Superior temporal gyrus (tissue), 1 donor: ENCODE measurements around the gene GUCD1.
A peak's percentile ranks its signal among the peaks of the same experiment; 100 is the strongest.
"Not testable (repeated sequence)": the region's sequence is repeated elsewhere in the genome, so short reads cannot be mapped to it uniquely, and the experiment has no call there.

Experiments
- DNase-seq: peaks from one replicate; pipeline ENCODE4 v3.0.0-alpha.2; 2016; ENCODE audit errors: extremely low spot score

GUCD1 gene

DNA sequence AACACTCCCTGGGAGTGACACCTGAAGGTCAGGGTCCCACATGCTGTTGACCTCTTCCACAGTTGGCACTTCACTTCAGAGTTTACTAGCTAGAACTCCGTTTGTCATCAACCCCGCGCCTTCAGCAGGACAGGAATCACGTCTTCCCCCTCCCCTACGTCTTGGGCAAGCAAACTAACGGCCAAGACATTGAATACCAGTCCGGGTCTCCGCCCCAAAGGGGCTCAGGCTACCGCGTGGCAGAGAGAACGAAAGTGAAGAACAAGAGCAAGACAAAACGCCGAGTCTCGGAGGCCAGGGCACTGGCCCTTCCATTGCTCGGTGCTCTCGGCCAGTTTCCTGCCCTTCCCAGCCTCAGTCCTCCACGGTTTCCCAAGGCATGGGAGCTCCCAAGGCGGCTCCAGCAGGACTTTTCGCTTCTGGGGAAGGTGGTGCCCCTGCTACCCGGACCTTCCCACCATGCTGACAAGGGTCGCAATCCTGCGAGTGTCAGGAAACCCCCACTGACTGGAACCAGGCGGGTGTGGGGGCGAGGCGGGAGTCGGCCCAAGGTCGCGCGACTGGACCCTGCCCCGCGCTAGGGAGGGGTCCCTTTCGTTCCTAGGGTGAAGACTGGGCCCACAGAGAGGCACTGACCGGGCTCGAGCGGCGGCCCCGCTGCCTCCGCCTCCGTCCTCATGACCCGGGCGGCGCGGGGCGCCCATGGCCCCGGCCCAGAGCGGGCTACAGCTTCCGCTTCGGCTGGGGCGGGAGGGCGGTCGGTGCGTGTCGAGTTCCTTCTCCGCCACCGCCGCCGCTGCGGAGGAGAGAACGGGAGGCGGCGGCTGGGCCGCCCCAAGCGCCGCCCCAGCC, at the start of gene GUCD1:
GUCD1 (minus strand) TSS at position 826 of the 852 bp plus-strand sequence; CDS start at position 679, 147 bp downstream.
- no peak for DNase-seq

- DNase-seq, result not testable (repeated sequence)
Observed at GRCh38 chr22:24603770-24604629, 49.1 kb upstream of the GUCD1 start.

DNA sequence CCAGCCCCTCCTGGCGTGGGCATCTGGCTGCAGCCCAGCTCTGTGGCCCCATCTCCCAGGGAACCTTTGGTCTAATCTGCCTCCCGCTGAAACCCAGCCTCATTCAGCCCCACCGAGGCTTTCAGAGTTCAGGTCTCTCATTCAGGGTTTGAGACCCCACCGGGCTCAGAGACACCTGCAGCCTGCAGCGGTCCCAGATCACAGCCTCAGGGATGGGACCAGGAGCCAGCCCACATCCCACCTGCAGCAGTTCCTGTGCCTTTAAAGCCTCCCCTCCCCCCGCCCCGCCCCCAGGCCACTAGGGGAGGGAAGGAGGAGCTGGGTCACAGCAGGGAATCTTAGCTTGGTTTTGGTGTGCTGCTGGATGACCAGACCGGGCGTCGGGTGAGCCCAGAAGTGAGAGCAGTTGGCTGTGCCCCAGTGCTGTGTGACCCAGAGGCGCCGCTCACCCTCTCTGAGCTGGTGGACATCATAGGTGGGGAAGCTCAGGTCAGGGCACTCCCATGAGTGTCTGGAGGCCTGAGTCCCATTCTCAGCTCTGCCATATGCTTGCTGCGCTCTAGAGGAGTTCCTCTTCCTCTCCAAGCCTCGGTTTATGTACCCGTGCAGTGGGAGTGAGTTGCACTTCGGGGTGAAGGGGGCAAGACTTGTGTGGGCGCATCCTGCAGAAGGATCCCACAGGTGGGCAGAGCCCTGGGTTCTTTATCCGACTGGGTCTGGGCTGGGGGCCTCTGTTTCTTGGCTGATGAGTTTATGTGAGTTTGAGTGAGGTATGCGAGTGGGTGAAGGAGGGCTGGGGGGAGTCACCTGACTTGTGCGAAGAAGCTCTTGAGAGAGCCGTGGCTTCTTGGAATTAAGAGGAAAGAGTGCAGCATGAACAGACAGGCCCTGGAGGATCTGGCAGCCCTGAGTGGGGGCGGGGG, 48.2 kb upstream of the GUCD1 start, which contains the start of gene GGT1:
GGT1 (plus strand) TSS at position 347 of the 923 bp plus-strand sequence. CDS start 7,889 bp downstream, outside the sequence.
- not testable (repeated sequence) for DNase-seq

DNA sequence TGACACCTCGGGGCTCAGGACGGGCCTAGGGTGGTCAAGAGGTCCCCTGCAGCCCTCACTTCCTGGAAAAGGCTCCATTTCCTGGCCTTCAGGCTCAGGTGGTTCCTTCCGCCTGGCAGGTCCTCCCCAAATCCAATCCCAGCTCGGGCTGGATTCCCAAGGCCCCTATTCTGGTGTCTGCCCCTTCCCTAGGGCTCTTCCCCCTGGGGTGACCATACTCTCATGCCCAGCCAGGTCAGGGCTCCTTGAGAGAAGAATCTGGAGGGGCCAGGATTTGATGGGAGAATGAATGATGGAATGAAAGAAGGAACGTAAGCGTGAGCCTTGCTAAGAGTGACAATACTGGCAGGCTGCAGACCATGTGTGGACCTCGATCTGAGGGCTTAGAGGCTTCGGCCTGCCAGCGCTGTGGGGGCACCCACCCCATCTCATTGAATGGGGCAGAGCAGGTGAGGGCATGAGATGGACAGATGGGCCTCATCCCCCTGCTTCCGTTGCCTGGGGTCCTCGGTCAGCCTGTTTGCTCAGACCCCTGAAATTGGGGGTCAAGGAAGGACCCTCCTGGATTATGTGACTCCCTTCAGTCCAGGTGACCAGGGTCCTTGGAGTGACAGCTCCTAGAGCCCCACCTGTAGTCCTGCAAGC, 47.3 kb upstream of the GUCD1 start:
- DNase-seq, result not testable (repeated sequence)

DNA sequence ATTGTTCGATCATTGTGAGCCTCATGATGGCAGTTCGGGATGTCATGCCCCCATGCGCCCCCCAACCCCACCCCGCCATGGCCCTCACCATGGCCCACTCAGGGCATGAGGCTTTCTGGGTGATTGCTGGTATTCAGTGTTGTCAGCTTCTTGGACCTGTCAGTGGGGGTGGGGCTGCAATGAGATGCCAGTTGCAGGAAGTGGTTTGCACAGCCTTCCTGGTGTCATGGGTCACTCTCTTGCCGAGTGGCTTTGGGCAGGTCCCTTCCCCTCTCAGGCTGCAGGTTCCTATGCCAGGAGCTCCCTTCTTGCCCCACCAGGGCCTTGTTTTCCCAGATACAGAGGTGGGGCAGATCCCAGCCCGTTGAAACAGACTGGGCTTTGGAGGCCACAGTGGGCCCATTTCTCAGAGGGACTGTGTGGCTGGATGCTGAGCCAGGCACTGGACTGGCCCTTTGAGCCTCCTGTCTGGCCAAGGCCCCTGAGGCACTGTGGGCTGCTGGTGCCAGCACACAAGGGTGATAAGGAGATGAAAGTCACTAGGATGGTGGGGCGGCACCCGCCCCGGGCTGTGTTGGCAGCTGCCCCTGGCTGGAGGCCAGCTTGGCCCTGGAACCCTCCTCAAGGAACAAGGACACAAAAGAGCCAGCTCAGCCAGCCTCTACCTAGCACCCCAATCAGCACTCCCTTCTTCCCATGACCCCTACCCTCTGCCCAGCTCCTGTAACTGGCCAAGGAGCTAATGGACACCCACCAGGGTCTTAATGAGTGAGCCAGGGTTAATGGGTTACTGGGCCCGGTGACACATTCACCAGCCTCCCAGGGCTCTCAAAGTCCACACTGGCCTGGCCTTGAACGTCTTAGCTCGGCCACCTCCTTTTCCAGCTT, 46.5 kb upstream of the GUCD1 start:
- DNase-seq, result no peak

GRCh38 chr22:24599958-24600715, 45.2 kb upstream of the GUCD1 start:
- not testable (repeated sequence) for DNase-seq

GRCh38 chr22:24599514-24599913, 44.6 kb upstream of the GUCD1 start:
- DNase-seq, result no peak

GRCh38 chr22:24597076-24597475, 42.1 kb upstream of the GUCD1 start:
- DNase-seq, result not testable (repeated sequence)

DNA sequence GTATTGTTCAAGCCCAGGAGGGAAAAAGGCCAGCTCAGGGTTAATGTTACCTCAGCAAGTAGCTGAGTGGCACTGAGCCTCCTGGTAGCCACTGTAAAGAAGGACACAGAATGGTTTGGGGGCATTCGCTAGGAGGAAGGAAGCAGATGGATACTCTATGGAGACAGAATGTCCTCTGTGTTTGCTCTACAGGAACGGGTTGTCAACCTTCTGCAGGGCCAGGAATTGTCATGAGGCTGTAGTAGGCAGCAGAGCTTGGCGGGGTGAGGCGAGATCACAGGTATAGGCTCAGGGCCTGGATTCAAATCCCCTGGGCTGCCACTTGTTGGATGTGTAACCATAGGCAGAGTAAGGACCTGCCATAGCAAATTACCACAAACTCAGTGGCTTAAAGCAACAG, 40.9 kb upstream of the GUCD1 start:
- DNase-seq, result no peak

GRCh38 chr22:24595228-24595627, 40.3 kb upstream of the GUCD1 start:
- no peak for DNase-seq

DNA sequence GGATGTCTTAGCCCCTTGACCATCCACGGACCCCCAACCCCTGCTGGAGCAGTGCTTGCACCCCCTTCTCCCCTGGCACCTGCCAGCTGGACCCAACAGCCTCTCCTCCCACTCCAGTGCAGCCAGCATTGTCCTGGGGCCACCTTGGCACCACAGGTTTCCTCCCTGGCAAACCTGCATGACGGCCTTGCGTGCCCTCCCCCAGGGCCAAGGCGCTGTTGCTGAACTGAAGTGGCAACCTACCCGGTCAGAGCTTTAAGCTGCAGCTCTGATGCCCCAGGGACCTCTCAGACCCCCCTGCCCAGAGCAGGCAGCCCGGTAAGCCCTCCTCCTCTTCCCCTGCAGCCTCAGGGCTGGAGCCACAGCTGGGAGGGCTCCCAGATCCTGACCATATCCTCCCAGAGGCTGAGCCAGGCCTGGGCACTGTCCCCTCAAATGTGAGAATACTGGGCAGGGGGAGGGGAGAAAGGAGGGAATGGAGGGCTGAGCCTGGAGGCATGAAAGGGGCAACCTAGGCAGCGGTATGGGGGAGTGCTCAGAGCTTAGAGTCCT, 39.7 kb upstream of the GUCD1 start:
- DNase-seq, result no peak

GRCh38 chr22:24593836-24594568, 39.1 kb upstream of the GUCD1 start:
- DNase-seq, result no peak

- DNase-seq, result not testable (repeated sequence)
Observed at GRCh38 chr22:24593559-24593835, 38.6 kb upstream of the GUCD1 start.

DNA sequence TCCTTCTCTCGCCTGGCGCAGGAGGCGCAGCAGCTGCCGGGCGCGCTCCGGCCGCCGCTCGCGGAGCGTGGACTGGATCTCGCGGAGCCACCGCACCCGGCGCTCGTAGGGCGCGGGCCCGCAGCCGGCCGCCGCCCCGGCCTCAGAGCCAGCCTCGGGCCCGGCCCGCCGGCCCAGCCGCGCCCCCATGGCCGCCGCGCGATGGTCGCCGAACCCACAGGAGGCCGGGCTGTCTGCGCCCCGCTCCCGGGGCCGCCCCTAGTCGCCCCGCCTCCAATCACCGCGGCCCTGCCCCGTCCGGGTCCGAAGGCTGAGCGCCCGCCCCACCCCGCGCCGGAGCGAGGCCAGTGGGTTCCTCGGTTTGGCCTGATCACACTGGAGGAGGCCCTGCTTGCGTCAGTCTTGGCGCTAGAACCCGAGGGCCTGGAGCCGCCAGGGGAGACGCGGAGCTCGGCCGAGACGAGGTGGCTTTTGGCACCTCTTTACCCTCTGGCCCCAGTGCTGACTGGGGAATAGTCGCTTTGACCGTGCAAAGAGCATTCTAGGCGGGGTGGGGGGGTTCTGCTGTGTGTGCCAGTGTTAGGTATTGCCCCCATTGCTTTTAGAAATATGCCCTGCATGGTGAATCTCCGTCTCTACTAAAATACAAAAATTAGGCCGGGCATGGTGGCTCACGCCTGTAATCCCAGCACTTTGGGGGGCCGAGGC, 38.1 kb upstream of the GUCD1 start, which contains the start of gene LRRC75B:
LRRC75B (minus strand) TSS at position 223 of the 708 bp plus-strand sequence; CDS start at position 189, 34 bp downstream.
- peak; percentile 40 for DNase-seq

GRCh38 chr22:24592058-24592850, 37.3 kb upstream of the GUCD1 start:
- no peak for DNase-seq

- no peak for DNase-seq
Observed at GRCh38 chr22:24591286-24591830, 36.4 kb upstream of the GUCD1 start.
